ENCODE data around the gene CCDC74A.
"Not testable (repeated sequence)": the region's sequence is repeated elsewhere in the genome, so short reads cannot be mapped to it uniquely, and the experiment has no call there.

Gene CCDC74A

GRCh38 chr2:131528981-131529863, 1.5 kb downstream of the CCDC74A start:
- H3K36me3 ChIP-seq (ENCODE audit: control insufficient read depth in 5 of 5, insufficient read depth in 5 of 5, low read length in 5 of 5); H3K9me3 ChIP-seq (ENCODE audit: control insufficient read depth in 5 of 5, low read length in 5 of 5); H3K27me3 ChIP-seq (ENCODE audit: control insufficient read depth in 5 of 5, insufficient read depth in 4 of 5, low read length in 5 of 5); H3K27ac ChIP-seq (ENCODE audit: low read depth, low read length); H3K4me1 ChIP-seq (ENCODE audit: control insufficient read depth in 5 of 5, insufficient read depth in 5 of 5, low read length in 5 of 5); H3K4me3 ChIP-seq (ENCODE audit: low read depth in 1 of 5, low read length in 5 of 5); H3K9ac ChIP-seq (ENCODE audit: low read length in 5 of 5): not testable (repeated sequence)

- H3K27ac ChIP-seq (ENCODE audit: low read depth, low read length); H3K27me3 ChIP-seq (ENCODE audit: control insufficient read depth in 5 of 5, insufficient read depth in 4 of 5, low read length in 5 of 5); H3K4me1 ChIP-seq (ENCODE audit: control insufficient read depth in 5 of 5, insufficient read depth in 5 of 5, low read length in 5 of 5); H3K4me3 ChIP-seq (ENCODE audit: low read depth in 1 of 5, low read length in 5 of 5); H3K9me3 ChIP-seq (ENCODE audit: control insufficient read depth in 5 of 5, low read length in 5 of 5); H3K9ac ChIP-seq (ENCODE audit: low read length in 5 of 5); H3K36me3 ChIP-seq (ENCODE audit: control insufficient read depth in 5 of 5, insufficient read depth in 5 of 5, low read length in 5 of 5): not testable (repeated sequence)
Observed at GRCh38 chr2:131529864-131530445, 2.3 kb downstream of the CCDC74A start.

- not testable (repeated sequence) for H3K27me3 ChIP-seq (ENCODE audit: control insufficient read depth in 5 of 5, insufficient read depth in 4 of 5, low read length in 5 of 5); H3K4me3 ChIP-seq (ENCODE audit: low read depth in 1 of 5, low read length in 5 of 5); H3K36me3 ChIP-seq (ENCODE audit: control insufficient read depth in 5 of 5, insufficient read depth in 5 of 5, low read length in 5 of 5); H3K27ac ChIP-seq (ENCODE audit: low read depth, low read length); H3K9me3 ChIP-seq (ENCODE audit: control insufficient read depth in 5 of 5, low read length in 5 of 5); H3K4me1 ChIP-seq (ENCODE audit: control insufficient read depth in 5 of 5, insufficient read depth in 5 of 5, low read length in 5 of 5); H3K9ac ChIP-seq (ENCODE audit: low read length in 5 of 5)
Observed at GRCh38 chr2:131530626-131531344, 3.1 kb downstream of the CCDC74A start.

- H3K4me3 ChIP-seq (ENCODE audit: low read depth in 1 of 5, low read length in 5 of 5); H3K9ac ChIP-seq (ENCODE audit: low read length in 5 of 5); H3K27ac ChIP-seq (ENCODE audit: low read depth, low read length); H3K9me3 ChIP-seq (ENCODE audit: control insufficient read depth in 5 of 5, low read length in 5 of 5); H3K27me3 ChIP-seq (ENCODE audit: control insufficient read depth in 5 of 5, insufficient read depth in 4 of 5, low read length in 5 of 5); H3K36me3 ChIP-seq (ENCODE audit: control insufficient read depth in 5 of 5, insufficient read depth in 5 of 5, low read length in 5 of 5); H3K4me1 ChIP-seq (ENCODE audit: control insufficient read depth in 5 of 5, insufficient read depth in 5 of 5, low read length in 5 of 5): not testable (repeated sequence)
Observed at GRCh38 chr2:131531547-131532185, 4.0 kb downstream of the CCDC74A start.

GRCh38 chr2:131532723-131533608, 5.3 kb downstream of the CCDC74A start:
- H3K4me3 ChIP-seq (ENCODE audit: low read depth in 1 of 5, low read length in 5 of 5); H3K9me3 ChIP-seq (ENCODE audit: control insufficient read depth in 5 of 5, low read length in 5 of 5); H3K27me3 ChIP-seq (ENCODE audit: control insufficient read depth in 5 of 5, insufficient read depth in 4 of 5, low read length in 5 of 5); H3K9ac ChIP-seq (ENCODE audit: low read length in 5 of 5); H3K36me3 ChIP-seq (ENCODE audit: control insufficient read depth in 5 of 5, insufficient read depth in 5 of 5, low read length in 5 of 5); H3K4me1 ChIP-seq (ENCODE audit: control insufficient read depth in 5 of 5, insufficient read depth in 5 of 5, low read length in 5 of 5); H3K27ac ChIP-seq (ENCODE audit: low read depth, low read length): not testable (repeated sequence)

GRCh38 chr2:131533609-131534316, 6.1 kb downstream of the CCDC74A start:
- not testable (repeated sequence) for H3K27me3 ChIP-seq (ENCODE audit: control insufficient read depth in 5 of 5, insufficient read depth in 4 of 5, low read length in 5 of 5); H3K36me3 ChIP-seq (ENCODE audit: control insufficient read depth in 5 of 5, insufficient read depth in 5 of 5, low read length in 5 of 5); H3K9ac ChIP-seq (ENCODE audit: low read length in 5 of 5); H3K4me3 ChIP-seq (ENCODE audit: low read depth in 1 of 5, low read length in 5 of 5); H3K9me3 ChIP-seq (ENCODE audit: control insufficient read depth in 5 of 5, low read length in 5 of 5); H3K27ac ChIP-seq (ENCODE audit: low read depth, low read length); H3K4me1 ChIP-seq (ENCODE audit: control insufficient read depth in 5 of 5, insufficient read depth in 5 of 5, low read length in 5 of 5)

- H3K9me3 ChIP-seq (ENCODE audit: control insufficient read depth in 5 of 5, low read length in 5 of 5); H3K4me1 ChIP-seq (ENCODE audit: control insufficient read depth in 5 of 5, insufficient read depth in 5 of 5, low read length in 5 of 5); H3K27ac ChIP-seq (ENCODE audit: low read depth, low read length); H3K4me3 ChIP-seq (ENCODE audit: low read depth in 1 of 5, low read length in 5 of 5); H3K9ac ChIP-seq (ENCODE audit: low read length in 5 of 5); H3K36me3 ChIP-seq (ENCODE audit: control insufficient read depth in 5 of 5, insufficient read depth in 5 of 5, low read length in 5 of 5); H3K27me3 ChIP-seq (ENCODE audit: control insufficient read depth in 5 of 5, insufficient read depth in 4 of 5, low read length in 5 of 5): not testable (repeated sequence)
Observed at GRCh38 chr2:131534317-131534672, 6.6 kb downstream of the CCDC74A start.

GRCh38 chr2:131534965-131535364, 7.3 kb downstream of the CCDC74A start:
- not testable (repeated sequence) for H3K4me1 ChIP-seq (ENCODE audit: control insufficient read depth in 5 of 5, insufficient read depth in 5 of 5, low read length in 5 of 5); H3K27ac ChIP-seq (ENCODE audit: low read depth, low read length); H3K9ac ChIP-seq (ENCODE audit: low read length in 5 of 5); H3K9me3 ChIP-seq (ENCODE audit: control insufficient read depth in 5 of 5, low read length in 5 of 5); H3K4me3 ChIP-seq (ENCODE audit: low read depth in 1 of 5, low read length in 5 of 5); H3K36me3 ChIP-seq (ENCODE audit: control insufficient read depth in 5 of 5, insufficient read depth in 5 of 5, low read length in 5 of 5); H3K27me3 ChIP-seq (ENCODE audit: control insufficient read depth in 5 of 5, insufficient read depth in 4 of 5, low read length in 5 of 5)

- Histone ChIP-seq H3K36me3 (ENCODE audit: control insufficient read depth in 5 of 5, insufficient read depth in 5 of 5, low read length in 5 of 5) (no peaks in the 10 kb centered on the region), H3K4me3 (ENCODE audit: low read depth in 1 of 5, low read length in 5 of 5) (no peak overlapping the region), H3K4me1 (ENCODE audit: control insufficient read depth in 5 of 5, insufficient read depth in 5 of 5, low read length in 5 of 5) (no peaks in the 10 kb centered on the region), H3K9me3 (ENCODE audit: control insufficient read depth in 5 of 5, low read length in 5 of 5) (no peaks in the 10 kb centered on the region), H3K27me3 (ENCODE audit: control insufficient read depth in 5 of 5, insufficient read depth in 4 of 5, low read length in 5 of 5) (no peaks in the 10 kb centered on the region), H3K27ac (ENCODE audit: low read depth, low read length) (no peak overlapping the region), H3K9ac (ENCODE audit: low read length in 5 of 5) (no peak overlapping the region)
Observed at GRCh38 chr2:131535526-131535925, 7.8 kb downstream of the CCDC74A start.
